HepG2 (cell line): ENCODE data around the gene GABRA4. TPM values are rescaled to one million over a fixed set of nuclear protein-coding genes. Genes with fewer than 3 reads are reported as not detected.

Source experiments
- HMGXB3 ChIP-seq: sonication (generic); formaldehyde crosslinking; IDR thresholded peaks from 2 replicates; pipeline ENCODE4 v1.4.0; 2020; ENCODE audit warnings: missing genetic modification reagents, borderline replicate concordance
- TFDP2 ChIP-seq: sonication (generic); formaldehyde crosslinking; IDR thresholded peaks from 2 replicates; pipeline ENCODE4 v1.4.0; 2020; ENCODE audit warnings: missing genetic modification reagents
- ZBTB3 ChIP-seq: sonication (generic); formaldehyde crosslinking; IDR thresholded peaks from 2 replicates; pipeline ENCODE4 v1.4.0; 2020; ENCODE audit warnings: low read depth, mild to moderate bottlenecking, moderate library complexity, missing genetic modification reagents, borderline replicate concordance
- ZNF629 ChIP-seq: sonication (generic); formaldehyde crosslinking; conservative IDR thresholded peaks from 2 replicates; pipeline ENCODE4 v1.5.0; 2020; ENCODE audit warnings: missing genetic modification reagents
- ZNF75D ChIP-seq: sonication (generic); formaldehyde crosslinking; IDR thresholded peaks from 2 replicates; pipeline ENCODE4 v1.8.1; 2023; ENCODE audit warnings: missing genetic modification reagents, mild to moderate bottlenecking, borderline replicate concordance
- ZNF777 ChIP-seq: sonication (generic); formaldehyde crosslinking; IDR thresholded peaks from 2 replicates; pipeline ENCODE4 v1.4.0; 2020; ENCODE audit warnings: missing genetic modification reagents
- ZNF784 ChIP-seq: sonication (generic); formaldehyde crosslinking; IDR thresholded peaks from 2 replicates; pipeline ENCODE4 v1.5.1; 2020; ENCODE audit warnings: missing genetic modification reagents, mild to moderate bottlenecking, borderline replicate concordance
- polyA plus RNA-seq, 8 experiments: library from polyadenylated mRNA; depleted of rRNA in 3 of 8; stranded (reverse) in 7 of 8; unstranded in 1 of 8; fragments of >200 nt; fragmentation: Illumina TruSeq in 4 of 8; extraction: Trizol in 4 of 8; gene quantifications; 2 replicates each; pipeline versions ENCODE4 v1.2.1 to v1.2.3, GENCODE V29; 2011 to 2016; ENCODE audit warnings: low read depth in 4 of 8, missing spikeins in 1 of 8, mixed read lengths in 1 of 8; ENCODE audit not compliant: insufficient read depth in 1 of 8
- total RNA-seq, 5 experiments: library from RNA; depleted of rRNA; stranded (reverse); fragments of >200 nt; fragmentation: Illumina TruSeq; extraction: Trizol; gene quantifications; 2 replicates each; pipeline ENCODE4 v1.2.3, GENCODE V29; 2016; ENCODE audit warnings: low read depth in 1 of 5
- TF ChIP-seq, protein P1 (sequence below): sonication (generic); formaldehyde crosslinking; IDR thresholded peaks from 2 replicates; pipeline ENCODE4 v1.4.0; 2020; ENCODE audit warnings: mild to moderate bottlenecking, missing genetic modification reagents
- TF ChIP-seq, protein P2 (sequence below): sonication (generic); formaldehyde crosslinking; IDR thresholded peaks from 2 replicates; pipeline ENCODE4 v1.4.0; 2020; ENCODE audit warnings: missing genetic modification reagents
- TF ChIP-seq, protein P3 (sequence below), 2 experiments: sonication (generic) in 1 of 2; formaldehyde crosslinking in 1 of 2; IDR thresholded peaks; 2 replicates each; pipeline versions ENCODE4 v1.6.1 to v1.9.0; 2014 to 2022; ENCODE audit warnings: antibody characterized with exemption in 1 of 2, borderline replicate concordance in 1 of 2, inconsistent platforms in 1 of 2, low read depth in 1 of 2, missing genetic modification reagents in 1 of 2

Gene GABRA4
- total and polyA plus RNA-seq, 2 of the 13 experiments (the other 11 are each of a cell fraction or from before 2014, with no cell fraction given): not detected

DNA sequence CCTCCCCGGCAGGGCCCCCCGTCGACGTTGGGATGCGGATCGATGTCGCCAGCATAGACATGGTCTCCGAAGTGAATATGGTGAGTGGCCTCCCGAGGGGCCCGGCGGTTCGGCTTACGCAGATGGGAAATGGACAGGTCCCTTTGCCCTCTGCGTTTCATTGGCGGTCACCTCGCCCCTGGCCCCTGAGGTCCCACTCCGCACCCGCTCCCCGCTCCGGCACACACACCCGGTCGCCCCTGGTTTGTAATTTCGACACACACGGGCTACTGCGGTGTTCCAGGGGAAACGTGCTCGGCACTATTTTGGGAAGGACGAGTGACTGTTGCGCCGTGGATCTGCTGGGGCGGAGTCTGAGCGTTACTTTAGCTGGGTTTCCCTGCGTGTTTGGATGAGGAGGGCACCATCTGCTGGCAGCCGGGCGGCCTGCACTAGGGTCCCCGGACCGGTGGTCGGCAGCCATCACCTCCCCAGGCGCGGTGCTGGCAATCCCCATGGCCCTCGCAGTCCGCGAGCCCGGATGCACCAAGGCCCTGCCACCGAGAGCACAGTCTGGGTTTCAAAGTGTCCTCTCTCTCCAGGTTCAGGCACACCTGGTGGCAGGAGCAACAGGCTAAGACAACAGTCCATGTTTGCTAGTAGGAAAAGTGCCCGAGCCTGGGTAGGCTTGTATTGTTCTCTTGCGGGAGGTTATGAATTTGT lies 39.2 kb upstream of the GABRA4 start (continued):
- TF ChIP-seq TFDP2 (CRISPR knock-in tag): no peak
- TF ChIP-seq HMGXB3 (CRISPR knock-in tag): no peak
- no peak for TF ChIP-seq ZNF75D
- no peak for TF ChIP-seq ZNF629 (CRISPR knock-in tag)
- TF ChIP-seq, protein P1, sequence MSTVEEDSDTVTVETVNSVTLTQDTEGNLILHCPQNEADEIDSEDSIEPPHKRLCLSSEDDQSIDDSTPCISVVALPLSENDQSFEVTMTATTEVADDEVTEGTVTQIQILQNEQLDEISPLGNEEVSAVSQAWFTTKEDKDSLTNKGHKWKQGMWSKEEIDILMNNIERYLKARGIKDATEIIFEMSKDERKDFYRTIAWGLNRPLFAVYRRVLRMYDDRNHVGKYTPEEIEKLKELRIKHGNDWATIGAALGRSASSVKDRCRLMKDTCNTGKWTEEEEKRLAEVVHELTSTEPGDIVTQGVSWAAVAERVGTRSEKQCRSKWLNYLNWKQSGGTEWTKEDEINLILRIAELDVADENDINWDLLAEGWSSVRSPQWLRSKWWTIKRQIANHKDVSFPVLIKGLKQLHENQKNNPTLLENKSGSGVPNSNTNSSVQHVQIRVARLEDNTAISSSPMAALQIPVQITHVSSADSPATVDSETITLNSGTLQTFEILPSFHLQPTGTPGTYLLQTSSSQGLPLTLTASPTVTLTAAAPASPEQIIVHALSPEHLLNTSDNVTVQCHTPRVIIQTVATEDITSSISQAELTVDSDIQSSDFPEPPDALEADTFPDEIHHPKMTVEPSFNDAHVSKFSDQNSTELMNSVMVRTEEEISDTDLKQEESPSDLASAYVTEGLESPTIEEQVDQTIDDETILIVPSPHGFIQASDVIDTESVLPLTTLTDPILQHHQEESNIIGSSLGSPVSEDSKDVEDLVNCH: no peak
- TF ChIP-seq ZNF777 (CRISPR knock-in tag): no peak
- TF ChIP-seq, protein P2, sequence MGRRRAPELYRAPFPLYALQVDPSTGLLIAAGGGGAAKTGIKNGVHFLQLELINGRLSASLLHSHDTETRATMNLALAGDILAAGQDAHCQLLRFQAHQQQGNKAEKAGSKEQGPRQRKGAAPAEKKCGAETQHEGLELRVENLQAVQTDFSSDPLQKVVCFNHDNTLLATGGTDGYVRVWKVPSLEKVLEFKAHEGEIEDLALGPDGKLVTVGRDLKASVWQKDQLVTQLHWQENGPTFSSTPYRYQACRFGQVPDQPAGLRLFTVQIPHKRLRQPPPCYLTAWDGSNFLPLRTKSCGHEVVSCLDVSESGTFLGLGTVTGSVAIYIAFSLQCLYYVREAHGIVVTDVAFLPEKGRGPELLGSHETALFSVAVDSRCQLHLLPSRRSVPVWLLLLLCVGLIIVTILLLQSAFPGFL: no peak
- no peak for TF ChIP-seq ZBTB3 (CRISPR knock-in tag)
- no peak for TF ChIP-seq ZNF784 (CRISPR knock-in tag)
- TF ChIP-seq, protein P3, sequence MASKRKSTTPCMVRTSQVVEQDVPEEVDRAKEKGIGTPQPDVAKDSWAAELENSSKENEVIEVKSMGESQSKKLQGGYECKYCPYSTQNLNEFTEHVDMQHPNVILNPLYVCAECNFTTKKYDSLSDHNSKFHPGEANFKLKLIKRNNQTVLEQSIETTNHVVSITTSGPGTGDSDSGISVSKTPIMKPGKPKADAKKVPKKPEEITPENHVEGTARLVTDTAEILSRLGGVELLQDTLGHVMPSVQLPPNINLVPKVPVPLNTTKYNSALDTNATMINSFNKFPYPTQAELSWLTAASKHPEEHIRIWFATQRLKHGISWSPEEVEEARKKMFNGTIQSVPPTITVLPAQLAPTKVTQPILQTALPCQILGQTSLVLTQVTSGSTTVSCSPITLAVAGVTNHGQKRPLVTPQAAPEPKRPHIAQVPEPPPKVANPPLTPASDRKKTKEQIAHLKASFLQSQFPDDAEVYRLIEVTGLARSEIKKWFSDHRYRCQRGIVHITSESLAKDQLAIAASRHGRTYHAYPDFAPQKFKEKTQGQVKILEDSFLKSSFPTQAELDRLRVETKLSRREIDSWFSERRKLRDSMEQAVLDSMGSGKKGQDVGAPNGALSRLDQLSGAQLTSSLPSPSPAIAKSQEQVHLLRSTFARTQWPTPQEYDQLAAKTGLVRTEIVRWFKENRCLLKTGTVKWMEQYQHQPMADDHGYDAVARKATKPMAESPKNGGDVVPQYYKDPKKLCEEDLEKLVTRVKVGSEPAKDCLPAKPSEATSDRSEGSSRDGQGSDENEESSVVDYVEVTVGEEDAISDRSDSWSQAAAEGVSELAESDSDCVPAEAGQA (IDR thresholded peaks at IDR 0.05; ENCODE audit: low read depth): no peak
- TF ChIP-seq, protein P3 (CRISPR knock-in tag; IDR thresholded peaks at IDR 0.05; ENCODE audit: borderline replicate concordance): no peak
